Measurements from ENCODE around the gene SUSD6.

GRCh38 chr14:69727860-69728259 is 116.5 kb downstream of the SUSD6 start:
- TF ChIP-seq CTCF (IDR thresholded peaks at IDR 0.05; ENCODE audit: low read depth, low read length, poor library complexity, severe bottlenecking) (no peak), EZH2phosphoT487 (IDR thresholded peaks at IDR 0.05; ENCODE audit: borderline replicate concordance, low read length) (no peak)

Data from DOHH2 (cell line).